HG03460 (cell line): ENCODE results near the gene TTC23.
A peak's percentile ranks its signal among the peaks of the same experiment; 100 is the strongest.

Experiments used
- ATAC-seq: cut with Tn5 transposase; IDR thresholded peaks from one replicate; pipeline ENCODE4 v1.9.1; 2021; ENCODE audit not compliant: unreplicated experiment

The TTC23 gene

DNA sequence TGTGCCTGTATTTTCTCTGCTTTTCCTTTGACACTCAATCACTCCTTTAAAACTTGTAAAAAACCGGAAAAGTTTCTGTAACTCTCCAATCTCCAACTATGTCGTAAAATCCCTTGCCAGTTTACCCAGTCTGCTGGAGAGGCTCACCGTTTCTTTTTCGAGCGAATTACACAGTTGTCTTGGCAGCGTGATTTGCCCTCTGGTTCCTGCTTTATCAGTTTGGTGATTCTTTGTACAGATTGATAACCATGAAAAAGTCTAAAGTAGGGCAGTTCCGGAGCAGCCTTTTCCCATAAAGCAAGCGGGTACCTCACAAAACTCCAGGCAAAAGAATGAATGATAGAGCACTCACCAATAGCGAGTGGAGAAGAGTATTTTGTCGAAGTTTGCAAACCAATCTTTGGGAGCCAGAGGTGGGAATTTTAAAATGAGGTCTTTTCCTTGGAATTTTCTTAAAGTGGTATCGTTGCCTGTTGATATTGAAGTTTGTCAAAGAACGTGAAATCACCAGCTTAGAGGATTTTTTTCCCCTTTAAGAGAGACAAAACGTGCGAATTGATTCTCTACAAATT, at the start of gene TTC23:
Gene TTC23, minus strand, starts transcription at position 312 of the 572 bp plus-strand sequence. CDS start 20,869 bp downstream, outside the sequence.
- ATAC-seq: no peak

GRCh38 chr15:99296386-99296785, 47.0 kb upstream of the TTC23 start:
- ATAC-seq: no peak

DNA sequence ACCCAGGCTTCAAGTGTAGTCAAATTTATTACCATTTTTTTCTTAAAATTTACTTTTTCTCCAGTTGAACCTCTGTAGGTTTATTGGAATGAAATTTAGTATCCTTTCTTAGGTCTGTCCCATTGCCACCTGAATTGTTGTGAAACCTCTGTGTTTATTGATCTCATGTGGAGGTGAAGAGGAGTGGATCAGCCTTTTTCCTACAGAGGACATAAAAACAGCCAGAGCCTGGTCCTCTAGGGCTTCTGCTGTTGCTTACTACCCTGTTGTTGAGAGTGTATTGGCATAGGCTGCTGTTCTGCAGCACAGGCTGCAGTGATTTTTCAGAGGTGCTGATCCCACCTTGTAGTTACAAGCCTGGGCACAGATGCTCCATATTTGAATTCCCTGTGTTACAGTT, 46.5 kb upstream of the TTC23 start:
- no peak for ATAC-seq

DNA sequence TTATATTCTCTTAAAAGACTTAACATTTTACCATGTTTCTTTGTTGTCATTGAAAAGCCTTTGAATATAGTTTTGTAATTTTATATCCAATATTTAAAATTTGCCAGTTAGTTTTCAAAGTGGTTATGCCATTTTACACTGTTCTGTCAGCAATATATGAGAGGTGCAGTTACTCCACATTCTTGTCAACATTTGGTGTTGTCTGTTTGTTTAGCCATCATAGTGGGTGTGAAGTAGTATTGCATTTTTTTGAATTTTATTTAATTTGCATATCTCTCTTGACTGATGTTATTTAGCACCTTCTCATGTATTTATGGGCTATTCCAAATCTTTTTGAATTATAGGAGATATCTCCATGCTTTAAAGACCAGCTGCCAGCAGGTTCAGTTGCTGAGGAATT, 42.3 kb upstream of the TTC23 start:
- no peak for ATAC-seq

DNA sequence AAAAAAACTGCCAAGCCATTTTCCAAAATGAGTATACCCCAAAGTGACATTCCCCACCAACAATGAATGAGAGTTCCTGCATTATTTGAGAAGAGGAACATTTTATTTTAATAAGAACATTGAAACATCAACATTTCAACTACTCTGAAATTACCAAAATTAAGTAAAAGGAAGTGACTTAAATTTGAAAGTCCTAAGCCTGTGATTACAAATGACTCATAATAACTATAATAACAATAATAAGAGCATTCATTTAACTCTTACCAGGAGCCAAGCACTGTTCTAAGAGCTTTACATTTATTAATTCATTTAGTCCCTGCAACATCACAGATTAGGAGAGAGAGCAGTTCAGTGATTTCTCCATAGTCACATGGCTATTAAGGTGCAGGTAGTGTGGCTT, 34.3 kb upstream of the TTC23 start:
- ATAC-seq: no peak

DNA sequence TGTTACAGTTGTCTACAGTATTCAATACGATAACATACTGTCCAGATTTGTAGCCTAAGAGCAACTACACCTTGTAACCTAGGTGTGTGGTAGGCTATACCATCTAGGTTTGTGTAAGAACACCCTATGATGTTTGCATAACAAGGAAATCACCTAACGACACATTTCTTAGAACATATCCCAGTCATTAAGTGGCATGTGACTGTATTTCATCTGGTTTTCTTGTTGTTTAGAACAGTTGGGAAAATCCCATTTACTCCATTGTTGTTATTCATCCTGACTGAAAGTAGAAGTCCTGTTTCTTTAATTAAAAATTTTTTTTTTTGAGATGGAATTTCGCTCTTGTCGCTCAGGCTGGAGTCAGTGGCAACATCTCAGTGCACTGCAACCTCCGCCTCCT, 33.2 kb upstream of the TTC23 start:
- no peak for ATAC-seq

DNA sequence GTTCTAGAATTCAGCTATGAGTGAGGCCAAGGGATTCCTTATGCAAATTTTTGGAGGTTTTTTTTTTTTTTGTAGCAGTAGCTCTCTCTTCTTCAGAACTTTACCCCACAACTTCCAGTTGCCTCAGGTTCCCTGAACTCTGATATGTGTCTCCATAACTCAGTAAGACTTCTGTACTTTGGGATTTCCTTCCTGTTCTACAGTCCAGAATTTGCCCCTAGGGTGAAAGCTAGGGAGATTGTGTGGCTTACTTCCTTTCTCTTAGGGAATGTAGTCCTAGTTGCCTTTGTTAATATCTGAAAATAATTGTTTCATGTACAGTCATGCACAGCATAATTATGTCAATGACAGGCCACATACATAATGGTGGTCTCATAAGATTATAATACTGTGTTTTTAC, 32.7 kb upstream of the TTC23 start:
- ATAC-seq: no peak

DNA sequence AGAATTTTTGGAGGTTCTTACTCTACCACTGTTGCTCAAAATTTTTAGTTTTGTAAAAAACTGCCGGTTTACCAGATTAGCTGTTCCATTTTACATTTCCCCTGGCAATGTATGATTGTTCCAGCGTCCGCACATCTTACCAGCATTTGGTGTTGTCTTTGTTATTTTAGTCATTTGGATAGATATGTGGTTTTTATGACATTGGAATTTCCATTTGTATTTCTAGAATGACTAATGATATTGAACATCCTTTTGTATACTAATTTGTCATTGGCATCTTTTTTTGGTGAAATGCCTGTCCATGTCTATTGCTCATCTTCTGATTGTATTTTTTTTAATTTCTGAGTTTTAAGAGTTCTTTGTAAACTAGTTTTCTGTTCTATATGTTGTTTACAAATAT, 30.4 kb upstream of the TTC23 start:
- ATAC-seq: no peak

DNA sequence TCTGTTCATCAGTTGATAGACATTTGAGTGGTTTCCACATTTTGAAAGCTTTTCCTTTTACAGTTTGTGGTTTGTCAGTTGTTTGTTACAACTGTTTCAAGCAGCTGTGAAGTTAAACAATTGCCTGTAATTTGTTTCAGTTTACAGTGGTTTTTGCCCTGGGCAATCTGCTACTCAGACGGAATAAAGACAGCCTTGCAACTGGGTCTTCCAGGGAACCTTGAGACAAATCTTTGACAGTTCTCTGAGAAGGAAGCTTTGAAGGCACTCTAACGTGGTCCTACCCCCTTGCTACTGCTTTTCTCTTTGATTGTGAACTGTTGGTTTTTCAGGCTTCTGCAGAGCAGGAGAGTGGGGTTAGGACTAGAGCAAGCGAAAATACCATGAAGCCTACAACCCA, 29.9 kb upstream of the TTC23 start:
- ATAC-seq: no peak

- ATAC-seq: peak; percentile 50
Measured at GRCh38 chr15:99275525-99276128, 26.2 kb upstream of the TTC23 start.

DNA sequence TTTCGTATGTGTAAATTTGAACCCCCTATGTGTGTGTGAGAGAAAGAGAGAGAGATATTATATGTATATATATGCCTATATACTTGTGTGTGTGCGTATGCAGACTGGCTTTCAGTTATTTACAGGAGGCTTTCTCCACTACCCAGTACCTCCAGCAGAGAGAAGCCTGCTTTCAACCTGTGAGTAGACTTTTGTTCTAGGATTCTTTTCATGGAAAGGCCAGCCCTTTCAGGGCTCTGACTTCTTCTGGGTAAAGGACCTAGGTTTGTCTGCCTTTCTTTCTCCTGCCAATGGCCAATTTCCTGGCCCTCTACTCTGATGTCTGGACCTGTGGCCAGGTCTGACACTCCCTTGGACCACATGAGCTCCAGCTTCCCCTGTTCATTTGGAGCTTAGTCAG, 25.7 kb upstream of the TTC23 start:
- no peak for ATAC-seq

GRCh38 chr15:99273801-99274200, 24.4 kb upstream of the TTC23 start:
- no peak for ATAC-seq

- ATAC-seq: no peak
Measured at GRCh38 chr15:99268431-99268830, 19.1 kb upstream of the TTC23 start.

DNA sequence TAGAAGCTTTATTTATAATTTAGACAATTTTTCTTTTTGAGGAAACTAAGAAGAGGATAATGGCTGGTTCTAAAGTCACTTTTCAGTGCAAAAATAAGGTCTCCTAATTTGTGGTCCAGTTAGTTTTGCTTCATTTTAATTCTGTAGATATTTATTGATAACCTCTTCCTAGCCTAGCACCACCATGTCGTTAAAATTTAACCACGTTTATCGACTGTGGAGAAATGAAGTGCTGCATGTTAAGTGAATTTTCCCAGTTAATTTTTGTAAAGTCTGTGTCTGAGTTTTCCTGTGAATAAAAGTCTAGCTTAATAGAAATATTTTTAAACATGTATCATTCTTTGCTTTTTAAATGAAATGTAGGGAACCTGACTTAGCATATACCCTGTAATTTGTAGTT, 18.6 kb upstream of the TTC23 start:
- no peak for ATAC-seq

DNA sequence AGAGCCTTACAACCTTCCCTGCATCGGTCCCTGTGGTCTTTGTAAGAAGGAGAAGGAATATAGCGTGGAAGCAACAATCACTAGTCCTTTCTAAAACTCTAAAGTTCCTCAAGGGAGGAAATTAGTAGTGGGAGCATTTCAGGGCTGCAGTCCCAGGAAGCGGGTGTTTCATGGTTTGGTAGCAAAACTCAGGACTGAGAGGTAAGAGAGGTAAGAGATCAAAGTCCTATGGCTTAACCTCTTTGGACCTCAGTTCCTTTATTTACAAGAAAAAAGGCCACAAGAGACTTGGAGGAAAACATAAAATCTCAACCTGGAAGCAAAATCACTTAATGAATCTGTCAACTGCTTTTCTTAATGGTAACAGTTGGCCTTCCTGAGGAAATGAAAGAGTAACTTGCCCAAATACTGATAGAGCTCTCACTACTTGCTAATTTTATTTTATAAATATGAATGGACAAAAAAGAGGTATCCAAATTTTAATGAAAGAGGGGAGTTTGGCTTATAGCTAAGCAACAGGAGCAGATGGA, 16.2 kb upstream of the TTC23 start:
- no peak for ATAC-seq

- no peak for ATAC-seq
Measured at GRCh38 chr15:99264125-99264524, 14.7 kb upstream of the TTC23 start.

GRCh38 chr15:99257107-99257750, 7.8 kb upstream of the TTC23 start:
- no peak for ATAC-seq

GRCh38 chr15:99253381-99254090, 4.2 kb upstream of the TTC23 start:
- no peak for ATAC-seq

- no peak for ATAC-seq
Measured at GRCh38 chr15:99252326-99252725, 2.9 kb upstream of the TTC23 start.

DNA sequence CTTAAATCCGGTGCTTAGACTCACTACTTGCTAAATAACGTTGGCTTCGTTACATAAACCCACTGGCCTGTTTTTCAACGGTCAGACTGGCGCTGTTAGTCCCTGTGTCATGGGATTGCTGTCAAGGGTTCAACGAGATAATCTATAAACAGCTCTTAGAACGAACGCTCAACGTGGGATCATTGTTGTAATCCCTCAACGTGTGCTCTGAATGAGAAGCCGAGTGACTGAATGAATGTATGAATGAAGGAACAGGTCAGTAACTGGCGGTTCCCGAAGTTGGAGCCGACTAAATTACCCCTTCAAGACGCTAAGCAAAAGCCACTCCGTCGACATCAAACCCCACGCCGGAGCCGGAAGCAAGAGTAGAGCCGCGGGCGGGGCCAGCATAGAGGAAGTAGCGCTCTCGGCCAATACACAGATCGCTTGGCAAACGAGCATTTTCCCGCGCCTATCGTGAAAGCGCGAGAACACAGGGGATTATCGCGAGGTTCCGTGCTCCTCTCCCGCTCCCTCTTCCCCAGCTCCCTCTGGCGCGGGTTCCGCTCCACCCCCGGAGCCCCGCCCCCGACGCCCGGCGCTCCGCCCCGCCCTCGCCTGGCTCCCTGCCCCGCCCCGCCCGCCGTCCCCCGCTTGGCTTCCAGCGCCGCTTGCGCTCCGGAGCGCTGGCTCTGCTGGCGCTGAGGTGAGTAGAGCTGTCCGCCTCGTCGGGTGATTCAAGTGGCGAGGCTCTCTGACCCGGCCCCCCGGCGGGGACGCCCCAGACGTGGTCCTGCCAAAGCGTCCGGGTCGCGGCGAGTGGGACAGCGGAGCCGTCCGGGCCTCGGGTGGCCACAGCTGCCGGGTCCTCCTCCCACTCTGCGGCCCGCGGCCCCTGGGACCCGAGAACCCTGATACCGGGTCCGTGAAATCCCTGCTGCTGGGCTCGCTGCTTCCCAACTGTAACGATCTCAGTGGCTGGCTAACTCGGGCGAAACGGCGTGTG, 1.8 kb upstream of the TTC23 start, which contains the start of gene LRRC28:
Gene LRRC28, plus strand, starts transcription at position 625 of the 985 bp plus-strand sequence. CDS start 4,477 bp downstream, outside the sequence.
- ATAC-seq: peak; percentile 93

GRCh38 chr15:99250494-99250856, 1.1 kb upstream of the TTC23 start:
- ATAC-seq: no peak
